Keratinocyte (primary cell): Measurements from ENCODE around the gene ZNF546. TPM values are rescaled to one million over a fixed set of nuclear protein-coding genes. Genes with fewer than 3 reads are reported as not detected.

Source experiments
- DNase-seq: peaks from one replicate; pipeline ENCODE4 v3.0.0-alpha.2; 2011; ENCODE audit warnings: low read depth, missing footprints, low spot score
- FAIRE-seq: peaks from 2 replicates; lab custom pipeline; 2011; peaks lifted over from hg19 to GRCh38; lab: Jason Lieb, UNC
- H2AFZ ChIP-seq: 2 replicates; pipeline ENCODE4 v1.6.0; 2012; ENCODE audit warnings: low read length, control low read depth, inconsistent platforms; ENCODE audit not compliant: control insufficient read depth
- H3K27ac ChIP-seq: 2 replicates; pipeline ENCODE4 v1.5.1; 2011; ENCODE audit warnings: low read length; ENCODE audit not compliant: control insufficient read depth, insufficient read depth
- H3K27me3 ChIP-seq: 3 replicates; pipeline ENCODE4 v1.6.0; 2011; ENCODE audit warnings: low read length; ENCODE audit not compliant: control insufficient read depth, insufficient read depth; ENCODE audit errors: extremely low read depth
- H3K36me3 ChIP-seq, 2 experiments: 2 replicates in 1 of 2; 3 replicates in 1 of 2; pipeline ENCODE4 v1.5.1; 2011; ENCODE audit warnings: low read length in 2 of 2, mild to moderate bottlenecking in 1 of 2; ENCODE audit not compliant: control insufficient read depth in 2 of 2, insufficient read depth in 2 of 2; ENCODE audit errors: extremely low read depth in 1 of 2
- H3K4me1 ChIP-seq: 3 replicates; pipeline ENCODE4 v1.5.1; 2011; ENCODE audit warnings: low read length; ENCODE audit not compliant: control insufficient read depth, insufficient read depth; ENCODE audit errors: extremely low read depth
- H3K4me2 ChIP-seq: 3 replicates; pipeline ENCODE4 v1.6.0; 2011; ENCODE audit warnings: low read depth, low read length; ENCODE audit not compliant: control insufficient read depth, insufficient read depth; ENCODE audit errors: extremely low read depth
- H3K4me3 ChIP-seq, 3 experiments: fragments of 200-600 bp in 1 of 3; sonication (generic) in 1 of 3; 2 replicates in 2 of 3; 3 replicates in 1 of 3; pipeline ENCODE4 v1.5.1; 2011 to 2016; ENCODE audit warnings: low read length in 3 of 3, mild to moderate bottlenecking in 3 of 3, control low read depth in 2 of 3, inconsistent platforms in 1 of 3, low read depth in 1 of 3, mixed read lengths in 1 of 3, mixed run types in 1 of 3, moderate library complexity in 1 of 3; ENCODE audit not compliant: control insufficient read depth in 2 of 3, insufficient read depth in 2 of 3; ENCODE audit errors: extremely low read depth in 1 of 3
- H3K79me2 ChIP-seq: 2 replicates; pipeline ENCODE4 v1.6.0; 2012; ENCODE audit warnings: low read length; ENCODE audit not compliant: control insufficient read depth, insufficient read depth
- H3K9ac ChIP-seq: 3 replicates; pipeline ENCODE4 v1.6.0; 2011; ENCODE audit warnings: low read length; ENCODE audit not compliant: control insufficient read depth, insufficient read depth; ENCODE audit errors: extremely low read depth
- H3K9me1 ChIP-seq: 3 replicates; pipeline ENCODE4 v1.6.0; 2011; ENCODE audit warnings: low read length; ENCODE audit not compliant: control insufficient read depth, insufficient read depth; ENCODE audit errors: extremely low read depth
- H3K9me3 ChIP-seq: 2 replicates; pipeline ENCODE4 v1.5.1; 2012; ENCODE audit warnings: low read depth, low read length; ENCODE audit not compliant: control insufficient read depth
- H4K20me1 ChIP-seq: 3 replicates; pipeline ENCODE4 v1.6.0; 2011; ENCODE audit warnings: low read length; ENCODE audit not compliant: control insufficient read depth, insufficient read depth; ENCODE audit errors: extremely low read depth
- CTCF ChIP-seq, 3 experiments: IDR thresholded peaks in 1 of 3; conservative IDR thresholded peaks in 1 of 3; optimal IDR thresholded peaks in 1 of 3; 2 replicates in 2 of 3; 3 replicates in 1 of 3; pipeline versions ENCODE3 to v1.5.1; 2011; ENCODE audit warnings: low read length in 3 of 3, mild to moderate bottlenecking in 3 of 3, moderate library complexity in 2 of 3, control low read depth in 1 of 3, inconsistent platforms in 1 of 3; ENCODE audit not compliant: insufficient read depth in 2 of 3; ENCODE audit errors: extremely low read depth in 1 of 3
- EZH2 ChIP-seq: IDR thresholded peaks from one replicate; pipeline ENCODE4 v1.6.1; 2012; ENCODE audit warnings: inconsistent platforms, mild to moderate bottlenecking, low read length, moderate library complexity
- dilution Hi-C: fragments of 300-500 bp; cut with MboI; formaldehyde crosslinking; loops from one replicate; pipeline ENCODE4 v1.7.0; 2020; ENCODE audit warnings: low sequenced_read_pairs; ENCODE audit not compliant: extremely low pct_ligation_motif_present
- polyA plus RNA-seq, 5 experiments: library from polyadenylated mRNA; depleted of rRNA in 3 of 5; stranded (reverse) in 3 of 5; stranded (forward) in 1 of 5; unstranded in 1 of 5; fragments of >200 nt; gene quantifications; 1 replicate in 1 of 5; 2 replicates in 3 of 5; 3 replicates in 1 of 5; pipeline versions ENCODE4 v1.2.1 to v1.2.3, GENCODE V29; 2011 to 2012; ENCODE audit warnings: missing spikeins in 2 of 5, low read depth in 1 of 5, low replicate concordance in 1 of 5

Gene ZNF546
- polyA plus RNA-seq, 1 donor (not counting 4 experiments of a cell fraction or from before 2014, with no cell fraction given), result 0.52 TPM

GRCh38 chr19:39994361-39994760 lies 2.5 kb upstream of the ZNF546 start:
- Histone ChIP-seq H3K9ac (no peak overlapping the region), H3K4me2 (no peak overlapping the region), H3K27me3 (no peaks in the 10 kb centered on the region), H4K20me1 (no peaks in the 10 kb centered on the region), H3K79me2 (peaks cover 9% of the 10 kb centered on the region), H3K9me3 (peaks cover 2% of the 10 kb centered on the region), H2AFZ (no peak overlapping the region), H3K36me3 (no peaks in the 10 kb centered on the region), H3K9me1 (no peaks in the 10 kb centered on the region), H3K4me3 (no peak overlapping the region), H3K27ac (no peak overlapping the region), H3K4me1 (peaks cover 18% of the 10 kb centered on the region)
- dilution Hi-C loops, result no loop called here
- TF ChIP-seq CTCF (optimal IDR thresholded peaks at IDR 0.05 in 1 of 3, IDR thresholded peaks at IDR 0.05 in 1 of 3, conservative IDR thresholded peaks at IDR 0.05 in 1 of 3; ENCODE audit: extremely low read depth in 1 of 3, insufficient read depth in 2 of 3, low read length in 3 of 3) (no peak), EZH2 (no peak)
- no peak for DNase-seq
- FAIRE-seq, result no peak

GRCh38 chr19:39995794-39996193 lies 1.1 kb upstream of the ZNF546 start:
- dilution Hi-C loops, result no loop called here
- H2AFZ ChIP-seq, result no peak overlapping the region
- FAIRE-seq, result no peak

More at GRCh38 chr19:39995794-39996193, 1.1 kb upstream of the ZNF546 start:
- TF ChIP-seq CTCF (optimal IDR thresholded peaks at IDR 0.05 in 1 of 3, IDR thresholded peaks at IDR 0.05 in 1 of 3, conservative IDR thresholded peaks at IDR 0.05 in 1 of 3; ENCODE audit: extremely low read depth in 1 of 3, insufficient read depth in 2 of 3, low read length in 3 of 3), result no peak
- TF ChIP-seq EZH2, result no peak
- Histone ChIP-seq H4K20me1 (no peaks in the 10 kb centered on the region), H3K9me3 (peaks cover 2% of the 10 kb centered on the region), H3K27ac (no peak overlapping the region), H3K9ac (no peak overlapping the region), H3K4me2 (peak overlapping the region; percentile 97), H3K36me3 (no peaks in the 10 kb centered on the region), H3K4me3 (peak overlapping the region; percentile 65 to 96 (median 88)), H3K79me2 (peaks cover 9% of the 10 kb centered on the region), H3K4me1 (peaks cover 18% of the 10 kb centered on the region), H3K9me1 (no peaks in the 10 kb centered on the region), H3K27me3 (no peaks in the 10 kb centered on the region)
- no peak for DNase-seq
